Measurements from ENCODE around the gene COL11A2.

Gene COL11A2

DNA sequence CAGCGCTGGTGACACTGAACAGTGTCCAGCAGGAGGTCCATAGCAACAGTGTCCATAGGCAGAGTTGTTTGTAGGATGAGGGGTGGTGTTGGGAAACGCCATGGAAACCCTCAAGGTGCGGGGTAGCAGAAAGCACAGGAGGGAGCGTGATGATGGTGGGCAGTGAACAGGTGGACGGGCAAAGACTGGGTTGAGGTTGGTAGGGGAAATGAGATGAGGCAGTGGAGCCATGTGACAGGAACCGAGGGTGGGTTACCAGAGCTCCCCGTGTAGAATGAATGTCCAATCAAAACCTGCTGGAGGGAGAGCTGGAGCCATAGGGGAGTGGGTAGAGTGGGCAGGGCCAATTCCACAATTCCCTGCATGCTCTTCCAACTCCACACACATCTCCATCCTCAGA, 78.5 kb downstream of the COL11A2 start:
- DNase-seq: no peak
